NB4 (cell line): ENCODE data around the gene COX17.
A peak's percentile ranks its signal among the peaks of the same experiment; 100 is the strongest.

Experiments
- DNase-seq: peaks from one replicate; pipeline ENCODE4 v3.0.0; 2010; ENCODE audit warnings: low read depth
- H3K4me3 ChIP-seq: one replicate; pipeline ENCODE4 v1.5.1; 2011; ENCODE audit warnings: mild to moderate bottlenecking, low read depth, low read length, moderate library complexity
- CTCF ChIP-seq: IDR thresholded peaks from one replicate; pipeline ENCODE4 v1.5.1; 2012; ENCODE audit warnings: low read depth, low read length
- MAX ChIP-seq: IDR thresholded peaks from 2 replicates; pipeline ENCODE4 v1.6.1; 2011; ENCODE audit warnings: low read depth, low read length
- MYC ChIP-seq: IDR thresholded peaks from 2 replicates; pipeline ENCODE4 v1.6.1; 2011; ENCODE audit warnings: low read depth, low read length
- POLR2A ChIP-seq: IDR thresholded peaks from 2 replicates; pipeline ENCODE4 v1.6.1; 2011; ENCODE audit warnings: mild to moderate bottlenecking; ENCODE audit not compliant: insufficient read length; ENCODE audit errors: extremely low read depth

COX17 gene

GRCh38 chr3:119660474-119661440 lies 16.4 kb downstream of the COX17 start, which contains the start of gene POPDC2:
Gene POPDC2 (minus strand): TSS chr3:119660589. CDS start chr3:119660423, 166 bp downstream.
- TF ChIP-seq POLR2A = no peak
- TF ChIP-seq MYC = no peak
- TF ChIP-seq CTCF = no peak
- no peak for TF ChIP-seq MAX
- no peak within 1 kb of the TSS for H3K4me3 ChIP-seq
- DNase-seq = no peak

GRCh38 chr3:119659606-119660291 lies 17.5 kb downstream of the COX17 start:
- H3K4me3 ChIP-seq = no peak overlapping the region
- DNase-seq = no peak
- TF ChIP-seq MYC (no peak), MAX (no peak), POLR2A (no peak), CTCF (no peak)

GRCh38 chr3:119658994-119659393 lies 18.2 kb downstream of the COX17 start:
- DNase-seq = no peak
- no peak for TF ChIP-seq MYC
- no peak for TF ChIP-seq MAX
- TF ChIP-seq CTCF = no peak
- TF ChIP-seq POLR2A = no peak
- H3K4me3 ChIP-seq = no peak overlapping the region

- H3K4me3 ChIP-seq = no peak overlapping the region
- peak; percentile 23 for DNase-seq
- no peak for TF ChIP-seq CTCF
- TF ChIP-seq POLR2A = no peak
- no peak for TF ChIP-seq MAX
Observed at GRCh38 chr3:119657887-119658702, 19.1 kb downstream of the COX17 start.

GRCh38 chr3:119653876-119654275 lies 23.3 kb downstream of the COX17 start:
- peak; percentile 54 for DNase-seq
- H3K4me3 ChIP-seq = no peak overlapping the region
- no peak for TF ChIP-seq POLR2A
- TF ChIP-seq MYC = no peak
- TF ChIP-seq CTCF = no peak
- no peak for TF ChIP-seq MAX
